GM19452 (cell line): ENCODE results near the gene STK16.
A peak's percentile ranks its signal among the peaks of the same experiment; 100 is the strongest.
"Not testable (repeated sequence)": the region's sequence is repeated elsewhere in the genome, so short reads cannot be mapped to it uniquely, and the experiment has no call there.

Experiments
- ATAC-seq: cut with Tn5 transposase; IDR thresholded peaks from one replicate; pipeline ENCODE4 v1.9.1; 2021; ENCODE audit not compliant: unreplicated experiment

The STK16 gene, protein sequence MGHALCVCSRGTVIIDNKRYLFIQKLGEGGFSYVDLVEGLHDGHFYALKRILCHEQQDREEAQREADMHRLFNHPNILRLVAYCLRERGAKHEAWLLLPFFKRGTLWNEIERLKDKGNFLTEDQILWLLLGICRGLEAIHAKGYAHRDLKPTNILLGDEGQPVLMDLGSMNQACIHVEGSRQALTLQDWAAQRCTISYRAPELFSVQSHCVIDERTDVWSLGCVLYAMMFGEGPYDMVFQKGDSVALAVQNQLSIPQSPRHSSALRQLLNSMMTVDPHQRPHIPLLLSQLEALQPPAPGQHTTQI

DNA sequence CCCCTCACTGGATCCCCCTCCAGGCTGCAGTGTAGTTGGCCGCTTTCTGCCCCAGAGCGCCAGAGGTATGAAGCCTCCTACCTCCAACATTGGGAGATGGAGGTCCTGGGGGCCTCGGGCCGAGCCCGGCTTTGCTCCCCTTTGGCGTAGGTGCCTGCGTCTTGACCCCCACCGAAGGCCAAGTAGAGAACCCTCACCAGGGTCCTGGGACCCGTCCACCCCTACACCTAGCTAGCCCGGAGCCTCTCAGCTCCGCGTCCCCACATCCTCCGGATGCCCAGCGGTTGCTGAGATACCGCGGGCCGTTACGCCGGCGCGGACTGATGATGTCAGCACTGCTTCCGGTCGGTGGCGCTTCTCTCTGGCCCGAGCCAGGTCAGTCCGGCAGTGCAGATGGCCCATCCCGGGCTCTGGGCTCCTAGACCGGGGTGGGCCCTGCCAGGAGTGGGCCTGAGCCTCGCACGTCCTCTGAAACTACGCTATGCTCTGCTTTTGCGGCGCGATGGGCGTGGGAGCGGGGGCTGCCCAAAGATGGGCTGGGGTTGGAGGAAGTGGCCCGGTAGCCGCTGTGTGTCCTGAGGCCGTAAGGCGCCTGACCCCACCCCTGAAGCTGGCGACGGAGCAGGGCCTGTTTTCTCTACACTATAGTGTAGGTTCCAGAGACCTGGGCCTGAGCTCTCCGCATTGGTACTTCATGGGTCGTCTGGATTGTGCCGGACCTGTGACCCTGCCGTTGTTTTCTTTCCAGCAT, at the start of gene STK16, which contains the start of gene GLB1L:
Gene STK16, plus strand, starts transcription at position 332 of the 751 bp plus-strand sequence. CDS start 521 bp downstream, outside the sequence.
Gene GLB1L, minus strand, starts transcription at position 297 of the 751 bp plus-strand sequence. CDS start 1,871 bp downstream, outside the sequence.
- peak; percentile 66 for ATAC-seq

DNA sequence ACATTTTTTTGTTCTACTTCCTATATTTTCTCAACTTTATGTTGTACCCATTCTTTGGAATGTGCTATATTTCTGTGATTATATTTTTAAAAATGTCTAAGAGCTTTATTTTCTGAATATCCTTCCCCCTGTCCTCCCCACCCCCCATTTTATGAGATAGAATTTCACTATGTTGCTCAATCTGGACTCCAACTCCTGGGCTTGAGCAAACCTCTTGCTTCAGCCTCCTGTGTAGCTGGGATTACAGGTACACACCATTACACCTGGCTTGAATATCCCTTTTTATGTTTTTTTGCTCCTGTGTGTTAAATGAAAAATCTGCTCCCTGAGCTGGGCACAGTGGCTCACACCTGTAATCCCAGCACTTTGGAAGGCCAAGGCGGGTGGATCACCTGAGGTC, 47.9 kb upstream of the STK16 start:
- ATAC-seq = no peak

DNA sequence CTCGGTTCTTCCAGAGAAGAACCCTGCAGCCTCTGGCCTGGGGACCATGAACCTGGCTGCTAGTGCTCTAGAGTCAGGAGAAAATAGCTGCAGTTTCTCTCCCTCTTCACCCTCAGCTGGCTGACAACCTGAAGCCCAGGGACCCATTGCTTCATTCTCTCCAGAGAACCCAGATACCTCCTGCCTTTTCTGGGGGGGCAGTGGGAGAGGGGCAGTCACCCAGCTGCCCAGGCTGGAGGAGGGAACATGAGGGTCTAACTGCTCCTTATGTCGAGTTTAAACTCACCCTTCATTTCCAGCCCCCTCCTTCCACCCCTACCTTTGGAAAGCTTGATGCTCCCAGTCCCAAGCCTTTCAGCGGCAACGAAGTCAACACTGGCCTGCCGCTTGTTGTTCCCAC, 46.3 kb upstream of the STK16 start:
- ATAC-seq = no peak

DNA sequence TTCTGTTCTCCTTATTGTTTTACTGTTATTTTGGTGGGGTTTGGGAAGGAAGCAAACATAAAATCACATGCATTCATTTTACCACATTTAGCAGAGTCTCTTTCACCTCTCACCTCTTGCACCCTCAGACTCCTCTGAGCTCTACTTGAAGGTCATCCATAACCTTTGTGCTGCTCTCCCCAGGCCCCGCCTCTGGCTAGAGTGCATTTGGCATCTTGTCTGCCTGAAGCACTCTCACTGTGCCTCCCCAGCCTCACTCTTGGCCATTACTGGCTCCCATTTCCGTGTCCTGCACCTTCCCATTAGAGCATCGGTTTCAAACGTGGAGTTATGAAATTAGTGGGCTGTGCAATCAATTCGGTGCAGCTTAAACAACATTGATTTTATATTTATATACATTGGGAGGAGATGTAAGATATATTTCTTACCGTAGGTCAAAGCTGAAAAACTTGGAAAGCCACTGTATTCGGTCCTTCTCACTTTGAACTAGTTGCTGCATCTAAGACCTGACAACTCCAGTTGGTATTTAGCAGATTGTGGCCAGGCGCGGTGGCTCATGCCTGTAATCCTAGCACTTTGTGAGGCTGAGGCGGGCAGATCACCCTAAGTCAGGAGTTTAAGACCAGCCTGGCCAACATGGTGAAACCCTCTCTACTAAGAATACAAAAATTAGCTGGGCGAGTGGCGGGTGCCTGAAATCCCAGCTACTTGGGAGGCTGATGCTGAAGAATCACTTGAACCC, 45.6 kb upstream of the STK16 start:
- ATAC-seq = no peak

DNA sequence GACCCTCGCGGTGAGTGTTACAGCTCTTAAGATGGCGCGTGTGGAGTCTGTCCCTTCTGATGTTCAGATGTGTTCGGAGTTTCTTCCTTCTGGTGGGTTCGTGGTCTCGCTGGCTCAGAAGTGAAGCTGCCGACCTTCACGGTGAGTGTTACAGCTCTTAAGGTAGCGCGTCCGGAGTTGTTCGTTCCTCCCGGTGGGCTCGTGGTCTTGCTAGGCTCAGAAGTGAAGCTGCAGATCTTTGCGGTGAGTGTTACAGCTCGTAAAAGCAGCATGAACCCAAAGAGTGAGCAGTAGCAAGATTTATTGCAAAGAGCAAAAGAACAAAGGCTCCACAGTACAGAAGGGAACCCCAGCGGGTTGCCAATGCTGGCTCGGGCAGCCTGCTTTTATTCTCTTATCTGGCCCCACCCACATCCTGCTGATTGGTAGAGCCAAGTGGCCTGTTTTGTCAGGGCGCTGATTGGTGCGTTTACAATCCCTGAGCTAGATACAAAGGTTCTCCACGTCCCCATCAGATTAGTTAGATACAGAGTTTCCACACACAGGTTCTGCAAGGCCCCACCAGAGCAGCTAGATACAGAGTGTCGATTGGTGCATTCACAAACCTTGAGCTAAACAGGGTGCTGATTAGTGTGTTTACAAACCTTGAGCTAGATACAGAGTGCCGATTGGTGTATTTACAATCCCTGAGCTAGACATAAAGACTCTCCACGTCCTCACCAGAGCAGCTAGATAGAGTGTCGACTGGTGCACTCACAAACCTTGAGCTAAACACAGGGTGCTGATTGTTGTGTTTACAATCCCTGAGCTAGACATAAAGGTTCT, 44.6 kb upstream of the STK16 start:
- not testable (repeated sequence) for ATAC-seq

DNA sequence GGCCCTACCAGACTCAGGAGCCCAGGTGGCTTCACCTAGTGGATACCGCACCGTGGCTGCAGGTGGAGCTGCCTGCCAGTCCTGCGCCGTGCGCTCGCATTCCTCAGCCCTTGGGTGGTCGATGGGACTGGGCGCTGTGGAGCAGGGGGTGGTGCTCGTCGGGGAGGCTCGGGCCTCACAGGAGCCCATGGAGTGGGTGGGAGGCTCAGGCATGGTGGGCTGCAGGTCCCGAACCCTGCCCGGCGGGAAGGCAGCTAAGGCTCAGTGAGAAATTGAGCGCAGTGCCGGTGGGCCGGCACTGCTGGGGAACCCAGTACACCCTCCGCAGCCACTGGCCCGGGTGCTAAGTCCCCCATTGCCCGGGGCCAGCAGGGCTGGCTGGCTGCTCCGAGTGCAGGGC, 43.9 kb upstream of the STK16 start:
- not testable (repeated sequence) for ATAC-seq

DNA sequence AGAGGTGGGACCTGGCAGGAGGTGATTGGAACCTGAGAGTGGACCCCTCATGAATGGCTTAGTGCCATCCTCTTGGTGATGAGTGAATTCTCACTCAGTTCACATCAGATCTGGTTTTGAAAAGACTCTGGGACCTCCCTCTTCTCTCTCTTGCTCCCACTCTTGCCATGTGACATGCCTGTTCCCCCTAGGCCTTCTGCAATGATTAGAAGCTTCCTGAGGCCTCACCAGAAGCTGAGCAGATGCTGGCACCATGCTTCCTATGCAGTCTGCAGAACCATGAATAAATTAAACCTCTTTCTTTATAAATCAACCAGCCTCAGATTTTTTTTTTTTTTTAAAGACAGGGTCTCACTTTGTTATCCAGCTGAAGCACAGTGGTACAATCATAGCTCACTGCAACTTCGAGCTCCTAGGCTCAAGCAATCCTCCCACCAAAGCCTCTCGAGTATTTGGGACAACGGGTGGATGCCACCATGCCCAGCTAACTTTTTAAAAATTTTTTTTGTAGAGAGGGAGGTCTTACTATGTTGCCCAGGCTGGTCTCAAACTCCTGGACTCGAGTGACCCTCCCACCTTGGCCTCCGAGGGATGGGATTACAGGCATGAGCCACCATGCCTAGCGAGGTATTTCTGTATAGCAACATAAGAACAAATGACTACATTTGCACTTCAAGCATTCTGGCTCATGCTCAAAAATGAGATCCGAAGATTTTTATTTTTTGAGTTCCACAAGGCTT, 40.7 kb upstream of the STK16 start:
- no peak for ATAC-seq

DNA sequence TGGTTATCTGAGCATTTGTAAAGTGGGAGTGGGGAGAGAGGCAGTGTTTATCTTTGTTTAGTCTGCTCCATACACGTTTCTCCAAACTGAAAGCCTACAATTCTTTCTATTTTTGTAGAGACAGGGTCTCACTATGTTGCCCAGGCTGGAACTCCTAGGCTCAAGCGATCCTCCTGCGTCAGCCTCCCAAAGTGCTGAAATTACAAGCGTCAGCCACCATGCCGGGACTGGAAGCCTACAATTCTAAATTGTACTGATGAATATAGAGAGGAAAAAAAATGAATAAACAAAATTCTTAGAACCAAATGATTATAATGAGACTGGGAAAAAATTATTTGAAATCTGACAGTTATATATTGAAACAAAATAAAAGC, 40.1 kb upstream of the STK16 start:
- no peak for ATAC-seq

DNA sequence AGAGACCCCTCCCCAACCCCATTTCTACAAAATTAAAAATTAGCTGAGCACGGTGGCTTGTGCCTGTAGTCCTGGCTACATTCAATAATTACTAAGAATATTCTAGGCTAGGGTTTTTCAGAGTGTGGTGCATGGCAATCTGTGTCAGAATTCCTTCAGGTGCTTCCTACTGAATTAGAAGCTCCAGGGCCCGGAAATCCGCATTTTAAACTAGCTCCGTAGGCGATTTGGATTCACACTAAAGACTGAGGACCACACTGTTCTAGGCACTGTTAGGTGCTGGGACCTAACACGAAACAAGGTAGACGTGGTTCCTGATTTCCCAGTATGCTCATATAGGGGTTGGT, 39.3 kb upstream of the STK16 start:
- no peak for ATAC-seq

DNA sequence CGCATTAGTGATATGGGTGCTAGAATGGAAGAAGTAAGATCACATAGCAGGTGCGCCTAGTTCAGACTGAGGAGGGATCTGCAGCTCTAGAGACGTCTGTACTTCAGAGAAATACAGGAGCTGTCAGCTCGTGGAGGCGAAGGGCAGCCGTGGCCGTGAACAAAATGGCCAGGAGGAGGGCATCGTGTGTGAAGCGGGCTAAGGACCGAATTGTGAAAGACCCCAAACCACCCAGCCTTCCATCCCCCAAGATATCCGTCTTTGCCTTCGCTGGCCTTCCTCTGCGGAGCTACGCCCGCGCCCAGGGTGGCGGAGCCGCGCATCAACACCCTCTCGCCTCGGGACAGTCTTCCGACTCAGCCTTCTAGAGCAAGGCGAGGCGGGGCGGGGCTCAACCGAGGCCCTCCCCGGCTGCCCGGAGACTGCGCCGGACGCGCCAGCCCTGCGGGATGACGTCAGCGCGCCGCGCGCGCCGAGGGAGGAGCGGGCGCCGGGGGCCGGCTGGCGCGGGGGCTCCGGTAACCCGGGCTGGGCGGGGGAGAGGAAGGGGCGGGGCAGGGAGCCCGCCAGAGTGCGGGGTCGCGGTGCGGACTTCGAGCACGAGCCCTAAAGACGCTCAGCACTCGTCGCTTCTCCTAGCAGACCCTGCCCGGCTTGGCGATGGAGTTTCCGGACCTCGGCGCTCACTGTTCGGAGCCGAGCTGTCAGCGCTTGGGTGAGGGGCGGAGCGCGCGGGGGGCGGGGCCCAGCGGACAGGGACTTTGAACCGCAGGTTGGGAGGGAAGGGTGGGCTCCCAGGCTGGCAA, 38.7 kb upstream of the STK16 start, which contains the start of gene ZFAND2B:
Gene ZFAND2B, plus strand, starts transcription at position 455 of the 806 bp plus-strand sequence. Its CDS starts 206 bp downstream, at position 661.
- peak; percentile 98 for ATAC-seq

DNA sequence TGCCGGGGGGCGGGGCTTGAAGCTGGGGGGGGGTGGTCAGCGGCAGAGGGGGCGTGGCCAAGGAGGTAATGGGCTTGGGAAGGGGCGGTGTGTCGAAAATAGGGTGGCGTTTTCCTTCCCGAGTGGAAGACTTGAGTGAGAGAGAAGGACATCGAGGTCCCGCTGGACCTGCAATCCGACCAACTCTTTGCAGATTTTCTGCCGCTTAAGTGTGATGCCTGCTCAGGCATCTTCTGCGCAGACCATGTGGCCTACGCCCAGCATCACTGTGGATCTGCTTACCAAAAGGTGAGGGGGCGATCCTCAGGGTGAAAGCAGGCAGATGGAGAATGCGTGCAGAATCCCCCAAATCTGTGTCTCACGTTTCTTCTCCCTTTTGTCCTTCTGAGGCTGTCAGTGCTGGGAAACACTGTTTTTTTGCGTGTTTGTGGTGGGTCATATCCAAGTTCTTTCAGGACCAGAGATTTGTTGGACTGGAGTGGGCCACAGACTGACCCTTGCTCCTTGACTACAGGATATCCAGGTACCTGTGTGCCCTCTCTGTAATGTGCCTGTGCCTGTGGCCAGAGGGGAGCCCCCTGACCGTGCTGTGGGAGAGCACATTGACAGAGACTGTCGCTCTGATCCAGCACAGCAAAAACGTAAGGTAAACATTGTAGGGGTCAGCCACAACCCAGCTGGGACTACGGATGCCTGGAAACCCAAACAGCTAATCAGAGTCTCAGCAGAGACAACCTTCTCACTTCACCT, 38.0 kb upstream of the STK16 start:
- no peak for ATAC-seq

DNA sequence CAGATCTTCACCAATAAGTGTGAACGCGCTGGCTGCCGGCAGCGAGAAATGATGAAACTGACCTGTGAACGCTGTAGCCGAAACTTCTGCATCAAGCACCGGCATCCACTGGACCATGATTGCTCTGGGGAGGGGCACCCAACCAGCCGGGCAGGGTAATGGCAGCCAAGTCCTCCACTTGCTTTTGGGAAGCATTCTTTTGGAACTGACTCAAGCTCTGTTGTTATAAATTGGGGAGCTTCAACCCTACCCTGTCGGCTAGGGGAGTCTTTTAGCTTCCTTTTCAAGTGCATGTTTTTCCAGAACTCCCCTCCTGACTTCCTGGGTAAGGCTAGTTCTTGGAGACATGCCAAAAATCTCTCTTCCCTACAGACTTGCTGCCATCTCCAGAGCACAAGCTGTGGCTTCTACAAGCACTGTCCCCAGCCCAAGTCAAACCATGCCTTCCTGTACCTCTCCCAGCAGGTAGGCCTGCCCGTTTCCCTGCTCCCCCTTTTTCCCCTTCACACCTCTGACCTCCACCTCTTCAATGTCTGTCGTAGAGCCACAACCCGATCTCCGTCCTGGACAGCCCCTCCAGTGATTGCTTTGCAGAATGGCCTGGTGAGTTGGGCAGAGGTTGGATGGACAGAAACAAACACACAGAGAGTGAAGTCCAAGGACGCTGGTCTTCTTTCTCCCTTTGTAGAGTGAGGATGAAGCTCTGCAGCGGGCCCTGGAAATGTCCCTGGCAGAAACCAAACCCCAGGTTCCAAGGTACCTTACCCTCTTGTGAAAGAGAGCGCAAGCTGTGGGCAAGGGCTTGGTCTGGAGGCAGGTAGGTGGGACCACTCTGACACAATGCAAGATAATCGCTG, 37.2 kb upstream of the STK16 start:
- ATAC-seq = no peak

DNA sequence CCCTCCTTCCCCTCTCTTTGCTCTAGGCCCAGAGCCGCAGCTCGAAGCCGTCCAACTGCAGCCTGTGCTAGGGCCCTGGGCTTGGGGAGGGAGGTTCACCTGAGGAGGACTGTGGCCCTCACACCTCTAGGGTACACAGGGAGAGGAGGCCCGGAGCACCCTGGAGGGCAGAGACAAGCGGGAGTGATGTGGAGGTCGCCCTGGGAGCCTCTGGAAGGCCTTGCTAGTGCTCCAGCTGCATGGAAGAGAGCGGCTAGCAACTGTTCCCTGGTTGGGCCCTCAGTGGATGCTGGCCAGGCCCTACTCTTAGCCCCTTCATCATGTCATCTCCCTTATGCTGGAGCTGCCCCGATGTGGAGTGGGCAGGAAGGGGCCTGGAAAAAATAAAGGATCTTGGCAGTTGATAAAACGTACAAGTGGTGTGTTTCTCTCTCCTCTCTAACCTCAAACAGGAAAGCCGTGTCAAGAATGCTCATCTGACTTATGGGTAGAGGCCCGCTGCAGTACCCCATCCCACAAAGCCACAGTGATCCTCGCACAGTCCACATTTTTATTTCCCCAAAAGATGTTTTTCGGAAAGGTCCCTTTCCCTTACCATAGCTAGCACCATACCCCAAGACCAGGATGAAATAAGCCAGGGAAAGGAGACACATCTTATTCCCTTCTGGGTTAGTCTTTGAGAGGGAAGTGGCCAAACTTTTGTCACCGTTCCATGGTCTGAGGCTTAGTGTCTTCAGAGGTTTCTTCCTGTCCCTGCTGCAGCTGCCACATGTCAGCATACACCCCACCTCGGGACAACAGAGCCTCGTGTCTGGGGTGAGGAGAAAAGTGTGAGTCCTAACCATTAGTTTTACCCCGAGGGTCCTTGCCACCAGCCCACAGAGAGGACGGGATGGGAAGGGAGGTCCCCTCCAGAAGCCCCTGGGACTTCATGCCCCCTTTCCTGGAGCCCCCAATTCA, 35.8 kb upstream of the STK16 start:
- ATAC-seq = no peak

DNA sequence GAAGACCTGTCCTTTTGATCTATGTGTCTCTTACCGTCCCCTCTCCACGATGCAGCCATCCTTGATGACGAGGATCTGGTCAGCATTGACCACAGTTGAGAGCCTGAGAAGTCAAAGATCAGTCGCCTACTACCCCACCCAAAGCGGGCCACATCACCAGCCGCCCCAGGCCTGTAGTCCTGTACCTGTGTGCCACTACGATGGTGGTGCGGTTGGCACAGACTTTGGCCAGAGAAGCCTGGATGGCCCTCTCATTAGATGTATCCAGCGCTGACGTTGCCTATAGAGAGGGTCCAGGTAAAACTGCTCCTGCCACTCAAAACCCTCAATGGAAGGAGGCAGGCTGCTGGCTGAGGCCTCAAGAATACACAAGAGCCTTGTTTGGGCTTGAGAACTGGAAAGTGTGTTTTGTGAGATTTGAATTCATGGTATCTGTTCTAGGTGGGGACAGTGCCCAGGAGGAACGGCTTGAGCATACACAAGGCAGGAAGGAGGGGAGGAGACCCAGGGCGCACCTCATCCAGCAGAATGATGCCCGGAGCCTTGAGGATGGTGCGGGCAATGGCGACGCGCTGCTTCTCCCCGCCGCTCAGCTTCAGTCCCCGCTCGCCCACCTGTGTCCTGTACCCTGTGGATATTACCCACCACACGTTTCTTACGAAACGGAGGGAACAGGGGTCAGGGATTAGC, 34.9 kb upstream of the STK16 start:
- no peak for ATAC-seq

DNA sequence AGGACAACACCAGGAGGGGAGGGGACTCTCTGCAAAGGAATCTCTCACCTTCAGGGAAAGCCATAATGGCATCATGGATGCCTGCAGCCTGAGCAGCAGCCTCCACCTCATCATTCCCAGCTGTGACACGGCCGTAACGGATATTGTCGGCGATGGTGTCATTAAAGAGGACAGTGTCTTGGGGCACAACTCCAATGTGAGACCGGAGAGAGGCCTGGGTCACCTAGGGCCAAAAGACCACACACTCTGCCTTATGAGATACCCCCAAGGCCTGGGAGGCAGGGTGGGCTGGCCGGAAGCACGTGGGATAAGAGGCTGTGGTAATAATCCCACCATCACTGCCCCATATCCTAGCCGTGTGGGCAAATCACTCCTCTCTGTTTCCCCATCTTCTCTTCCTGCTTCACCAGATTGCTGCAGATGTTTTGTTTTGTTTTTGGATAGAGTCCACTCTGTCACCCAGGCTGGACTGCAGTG, 34.4 kb upstream of the STK16 start:
- no peak for ATAC-seq

DNA sequence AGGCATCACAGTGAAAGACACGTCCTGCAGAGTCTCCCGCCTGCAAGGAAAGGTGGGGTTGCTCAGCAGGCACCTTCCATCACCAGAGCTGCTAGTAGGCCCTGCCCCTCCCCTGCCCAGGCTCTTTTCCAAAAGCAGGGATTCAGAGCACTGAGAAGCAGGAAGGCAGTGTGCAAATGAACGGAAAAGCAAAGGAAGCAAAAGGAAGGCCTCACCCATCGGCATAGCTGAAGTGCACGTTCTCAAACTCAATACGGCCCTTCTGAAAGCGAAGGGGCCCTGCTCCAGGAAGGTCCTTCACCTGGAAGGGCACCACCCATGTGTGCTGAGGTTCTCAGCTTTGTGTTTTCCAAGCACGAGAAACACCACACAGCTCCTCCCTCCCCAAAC, 32.3 kb upstream of the STK16 start:
- no peak for ATAC-seq
